RCC 7860 (cell line): Measurements from ENCODE around the gene RBM19.

Experiments
- DNase-seq: peaks from one replicate; pipeline ENCODE4 v3.0.0-alpha.2; 2015; ENCODE audit warnings: low spot score
- FAIRE-seq: peaks from 2 replicates; lab custom pipeline; 2012; peaks lifted over from hg19 to GRCh38; lab: Jason Lieb, UNC

Gene RBM19

DNA sequence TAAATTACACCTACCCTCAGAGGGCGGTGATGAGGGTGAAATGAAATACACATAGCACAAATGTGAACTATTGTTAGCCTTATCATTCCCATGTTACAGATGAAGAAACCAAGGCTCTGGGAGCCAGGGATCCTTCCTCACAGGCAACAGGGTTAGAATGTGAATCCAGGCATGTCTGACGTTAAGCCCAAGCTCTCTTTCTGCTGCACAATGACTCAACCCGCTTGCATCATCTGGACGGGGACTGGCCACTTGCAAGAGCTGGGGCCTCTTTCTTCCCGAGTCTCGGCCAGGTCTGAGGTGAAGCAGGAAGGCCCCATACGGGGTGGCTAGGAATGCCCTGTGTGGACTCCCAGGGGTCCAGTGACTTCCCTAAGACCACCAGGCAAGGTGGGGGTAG, 105.2 kb downstream of the RBM19 start:
- FAIRE-seq (no peak), DNase-seq (peak; percentile 62)

DNA sequence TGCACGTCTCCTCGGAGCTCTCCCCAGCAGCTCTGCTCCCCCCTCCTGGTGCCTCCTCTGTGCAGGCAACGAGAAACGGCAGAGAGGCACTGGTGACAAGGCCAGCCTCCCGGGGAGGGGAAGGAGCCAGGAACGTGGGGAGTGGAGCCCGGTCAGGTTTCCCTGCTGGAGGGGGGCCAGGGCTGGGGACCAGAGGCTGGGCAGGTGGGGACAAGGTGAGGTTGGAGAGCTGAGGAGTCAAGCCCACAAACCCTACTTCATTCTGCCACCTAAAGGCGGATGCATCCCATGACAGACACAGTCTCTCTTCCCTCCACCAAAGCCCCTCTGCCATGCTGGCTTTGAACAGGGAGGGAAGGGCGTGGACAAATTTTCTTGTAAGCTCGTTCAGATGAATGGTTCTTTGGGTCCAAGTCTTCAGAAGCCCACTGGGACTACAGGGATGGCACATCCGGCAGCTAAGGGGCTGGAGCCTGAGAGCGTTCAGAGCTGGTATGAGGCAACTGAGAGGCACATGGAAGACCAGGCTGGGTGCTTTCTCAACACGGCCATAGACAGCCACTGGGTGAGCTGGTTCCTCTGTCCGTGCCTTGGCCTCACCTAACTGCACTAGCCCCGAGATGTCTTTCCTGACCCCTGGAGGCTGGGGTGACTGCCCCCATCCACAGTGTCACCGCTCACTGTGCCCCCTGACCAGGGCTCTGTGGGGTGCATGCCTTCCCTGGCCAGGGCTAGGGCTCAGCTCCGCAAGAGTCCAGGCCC, 105.9 kb downstream of the RBM19 start:
- no peak for FAIRE-seq
- DNase-seq = no peak

GRCh38 chr12:113858841-113859386, 107.2 kb downstream of the RBM19 start:
- no peak for FAIRE-seq
- no peak for DNase-seq

DNA sequence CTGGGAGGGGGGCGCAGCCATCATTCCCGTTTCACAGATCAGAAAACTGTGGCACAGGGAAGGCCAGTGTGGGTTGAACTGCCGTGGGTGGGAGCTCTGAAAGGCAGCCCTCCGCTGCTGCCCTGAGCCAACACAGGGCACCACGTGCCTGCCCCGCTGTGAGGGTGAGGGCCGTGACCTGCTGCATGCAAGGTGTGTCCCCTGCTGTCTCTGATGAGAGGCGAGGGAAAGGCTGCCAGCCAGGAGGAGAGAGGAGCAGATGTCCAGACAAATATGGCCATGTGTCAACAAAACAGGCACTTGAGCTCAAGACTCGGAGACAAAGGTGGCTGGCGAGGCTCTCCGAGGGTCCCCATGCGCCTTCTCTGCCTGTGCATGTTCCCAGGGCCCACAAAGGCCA, 108.8 kb downstream of the RBM19 start:
- DNase-seq = no peak
- FAIRE-seq = no peak

DNA sequence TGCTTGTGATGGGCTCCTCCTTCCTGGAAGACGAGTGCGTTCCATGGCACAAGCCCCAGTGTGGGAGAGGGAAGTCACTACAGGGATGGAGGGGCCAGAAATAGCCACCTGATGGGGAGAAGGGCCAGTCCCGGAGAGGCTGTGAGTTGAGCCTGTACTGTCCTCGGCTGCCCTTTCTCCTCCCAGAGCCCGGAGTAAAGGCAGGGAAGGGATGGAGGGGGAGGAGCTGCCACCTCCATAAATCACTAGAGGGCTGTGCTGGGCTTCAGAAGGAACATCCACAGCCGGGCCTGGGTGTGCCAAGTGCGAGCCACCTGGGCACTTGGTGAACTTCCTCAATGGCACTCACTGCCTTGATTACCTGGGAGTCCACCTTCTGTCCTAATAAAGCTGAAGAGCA, 110.1 kb downstream of the RBM19 start:
- no peak for FAIRE-seq
- DNase-seq = no peak

GRCh38 chr12:113854385-113855142, 111.6 kb downstream of the RBM19 start:
- no peak for DNase-seq
- no peak for FAIRE-seq

GRCh38 chr12:113853491-113853890, 112.6 kb downstream of the RBM19 start:
- DNase-seq = no peak
- FAIRE-seq = no peak

GRCh38 chr12:113852695-113853490, 113.2 kb downstream of the RBM19 start:
- no peak for DNase-seq

DNA sequence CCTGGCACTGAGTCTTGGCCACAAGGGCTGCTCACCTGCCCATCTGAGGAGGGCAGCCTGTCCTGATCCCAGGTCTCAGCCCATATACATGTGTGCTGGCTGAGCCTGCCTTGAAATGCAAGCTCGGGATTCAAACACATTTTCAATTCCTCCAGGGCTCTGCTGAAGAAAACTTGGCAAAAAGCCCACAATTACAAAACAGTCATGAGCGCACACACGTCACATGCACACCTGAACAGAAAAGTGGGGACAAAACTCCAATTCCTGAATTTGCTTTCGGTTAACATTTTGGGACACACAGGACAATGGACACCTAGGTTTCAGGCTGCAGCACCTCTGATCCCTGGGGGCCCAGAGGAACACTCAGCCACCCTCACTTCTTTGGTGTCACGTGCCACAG, 113.9 kb downstream of the RBM19 start:
- DNase-seq (no peak), FAIRE-seq (no peak)

More at GRCh38 chr12:113852695-113853490, 113.2 kb downstream of the RBM19 start:
- FAIRE-seq = no peak

- no peak for FAIRE-seq
- no peak for DNase-seq
Observed at GRCh38 chr12:113850309-113851056, 115.6 kb downstream of the RBM19 start.

DNA sequence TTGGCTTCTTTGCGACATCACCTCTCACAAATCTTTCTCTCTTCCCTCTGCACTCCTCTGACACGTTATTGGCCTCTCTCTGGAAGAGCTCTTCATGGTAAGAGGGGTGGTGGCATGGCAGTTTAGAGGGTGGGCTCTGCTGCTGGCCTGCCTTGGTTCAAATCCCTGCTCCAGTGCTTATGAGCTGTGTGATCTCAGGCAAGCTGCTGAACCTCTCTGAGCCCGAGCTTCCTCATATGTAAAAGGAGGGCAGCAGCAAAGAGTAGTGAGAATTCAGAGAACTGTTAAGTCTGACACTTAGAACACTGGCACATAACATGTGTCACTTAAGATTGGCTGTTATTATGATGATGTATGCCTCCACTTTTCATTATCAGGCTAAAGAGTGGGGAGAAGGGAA, 118.3 kb downstream of the RBM19 start:
- no peak for FAIRE-seq
- no peak for DNase-seq

- FAIRE-seq = no peak
Observed at GRCh38 chr12:113846883-113847755, 119.0 kb downstream of the RBM19 start.

DNA sequence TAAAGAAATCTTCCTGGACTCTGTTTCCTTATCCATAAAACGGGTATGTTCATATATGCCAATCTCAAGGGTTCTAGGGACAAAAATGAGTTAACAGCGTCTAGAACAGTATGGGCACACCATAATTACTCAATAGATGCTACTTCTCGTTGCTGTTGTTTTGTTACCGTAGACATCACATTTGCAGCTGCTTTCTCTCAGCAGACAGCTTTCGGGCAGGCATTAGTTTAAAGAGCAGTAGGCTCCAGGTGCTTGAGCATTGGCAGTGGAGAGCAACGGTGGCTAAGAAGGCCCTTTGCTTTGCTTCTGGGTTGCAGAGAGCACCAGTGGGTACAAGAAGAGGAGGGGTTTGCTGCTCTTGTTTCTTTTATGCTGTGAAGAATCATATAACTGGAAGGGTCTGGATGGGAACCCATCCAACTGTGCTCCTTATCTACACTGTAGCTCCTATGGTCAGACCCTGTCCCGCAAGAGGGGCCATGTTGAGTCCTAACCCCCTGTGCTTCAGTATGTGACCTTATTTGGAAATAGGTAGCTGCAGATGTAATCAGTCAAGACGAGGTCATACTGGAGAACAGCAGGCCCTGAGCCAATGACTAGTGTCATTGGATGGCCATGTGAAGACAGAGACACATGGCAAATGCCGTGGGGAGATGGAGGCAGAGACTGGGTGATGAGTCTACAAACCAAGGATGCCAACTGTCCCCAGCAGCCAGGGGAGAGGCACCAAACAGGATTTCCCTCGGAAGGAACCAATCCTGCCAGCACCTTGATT, 120.0 kb downstream of the RBM19 start:
- FAIRE-seq = no peak
- DNase-seq = no peak

More at GRCh38 chr12:113846883-113847755, 119.0 kb downstream of the RBM19 start:
- no peak for DNase-seq

DNA sequence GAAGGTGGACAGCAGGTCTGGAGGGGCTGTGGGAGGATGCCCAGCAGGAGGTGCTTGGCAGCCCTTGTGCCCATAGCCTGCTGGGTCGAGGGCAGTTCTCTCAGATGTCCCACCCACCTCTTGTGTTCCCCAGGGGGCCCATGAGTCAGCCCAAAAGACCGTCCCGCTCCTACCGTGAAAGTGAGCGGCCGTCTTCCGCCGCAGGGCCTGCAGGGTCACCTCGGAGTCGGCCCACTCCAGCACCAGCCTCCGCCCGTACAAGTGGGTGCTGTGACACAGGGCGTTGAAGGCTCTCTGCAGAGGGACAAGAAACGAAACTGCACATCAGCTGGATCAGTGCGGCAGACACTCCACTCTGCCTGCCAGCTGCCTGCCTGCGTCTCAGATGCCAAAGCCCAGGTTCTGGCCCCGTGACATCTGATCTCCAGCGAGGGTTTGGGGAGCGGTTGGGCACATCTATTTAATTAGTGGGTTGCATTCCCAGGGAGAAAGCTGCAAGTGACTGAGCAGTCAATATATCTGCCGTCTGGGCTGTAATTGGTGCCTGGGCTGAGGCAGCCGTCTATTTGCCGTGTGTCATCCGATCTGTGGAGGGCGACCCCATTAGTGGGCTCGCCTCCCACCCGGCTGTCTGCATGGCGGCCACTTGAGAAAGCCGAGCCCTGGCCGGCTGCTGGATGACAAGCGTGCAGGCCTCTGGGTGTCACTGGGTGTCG, 121.5 kb downstream of the RBM19 start:
- DNase-seq (no peak), FAIRE-seq (no peak)

- no peak for FAIRE-seq
Observed at GRCh38 chr12:113842699-113843098, 123.4 kb downstream of the RBM19 start.

GRCh38 chr12:113841786-113842185, 124.3 kb downstream of the RBM19 start:
- DNase-seq (no peak), FAIRE-seq (no peak)

More at GRCh38 chr12:113842699-113843098, 123.4 kb downstream of the RBM19 start:
- no peak for DNase-seq

GRCh38 chr12:113840401-113841042, 125.6 kb downstream of the RBM19 start:
- DNase-seq = no peak
- FAIRE-seq = no peak
